Mucosa of rectum (tissue), 2 donors: ENCODE data around the gene CTTN.

Source experiments
- H3K27ac ChIP-seq, 2 donors: one replicate each; pipeline ENCODE4 v1.7.0; 2013; ENCODE audit warnings: inconsistent platforms in 2 of 2, low read depth in 2 of 2, low read length in 2 of 2
- H3K27me3 ChIP-seq, 2 donors: one replicate each; pipeline ENCODE4 v1.7.0; 2013; ENCODE audit warnings: low read length in 2 of 2; ENCODE audit not compliant: control insufficient read depth in 2 of 2, insufficient read depth in 2 of 2
- H3K36me3 ChIP-seq, 2 donors: one replicate each; pipeline ENCODE4 v1.7.0; 2013; ENCODE audit warnings: low read length in 2 of 2; ENCODE audit not compliant: control insufficient read depth in 2 of 2, insufficient read depth in 2 of 2
- H3K4me1 ChIP-seq, 2 donors: one replicate each; pipeline ENCODE4 v1.7.0; 2013; ENCODE audit warnings: low read length in 2 of 2, mild to moderate bottlenecking in 1 of 2; ENCODE audit not compliant: control insufficient read depth in 2 of 2, insufficient read depth in 2 of 2
- H3K4me3 ChIP-seq, 2 donors: one replicate each; pipeline ENCODE4 v1.7.0; 2013; ENCODE audit warnings: low read length in 2 of 2
- H3K9ac ChIP-seq, 2 donors: one replicate each; pipeline ENCODE4 v1.7.0; 2013; ENCODE audit warnings: low read length in 2 of 2, low read depth in 1 of 2, mild to moderate bottlenecking in 1 of 2
- H3K9me3 ChIP-seq, 2 donors: one replicate each; pipeline ENCODE4 v1.7.0; 2013; ENCODE audit warnings: low read length in 2 of 2; ENCODE audit not compliant: control insufficient read depth in 2 of 2
- donor health status: healthy.
- donor health status: Normal muscosa, but diverticular disease.

CTTN gene

DNA sequence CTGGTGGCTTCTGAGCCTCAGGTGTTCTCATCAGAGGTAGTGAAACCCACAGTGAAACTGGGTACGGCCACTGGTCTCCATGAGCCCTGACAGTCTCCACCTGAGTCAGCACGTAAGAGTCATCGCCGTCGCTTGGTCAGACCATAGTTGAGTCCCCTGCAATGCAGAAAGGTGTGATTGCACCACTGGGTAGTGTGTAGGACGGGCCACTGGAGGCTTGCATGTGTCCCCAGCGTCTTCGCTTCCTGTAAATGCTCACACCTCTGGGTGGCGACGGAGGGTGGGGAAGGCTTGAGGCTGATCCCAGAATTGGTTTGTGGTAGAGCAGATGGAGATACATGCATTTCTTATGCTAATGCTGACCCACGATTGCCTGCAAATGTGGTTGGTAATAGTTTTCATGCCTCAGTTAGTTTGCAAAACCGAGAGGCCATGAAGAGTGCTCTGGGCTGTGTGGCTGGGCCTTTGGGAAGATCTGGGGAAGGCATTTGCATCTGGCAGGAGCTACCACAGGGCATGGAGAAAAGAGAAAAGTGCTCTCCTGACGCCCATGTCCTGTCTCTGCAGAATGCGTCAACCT lies 26.5 kb downstream of the CTTN start:
- H3K36me3 ChIP-seq = peaks cover 61 to 67% of the 10 kb centered on the region in 2 donors
- no peaks in the 10 kb centered on the region for H3K27me3 ChIP-seq
- H3K4me3 ChIP-seq = no peak overlapping the region
- no peak overlapping the region for H3K27ac ChIP-seq
- H3K4me1 ChIP-seq = no peaks in the 10 kb centered on the region
- no peaks in the 10 kb centered on the region for H3K9me3 ChIP-seq
- no peak overlapping the region for H3K9ac ChIP-seq

DNA sequence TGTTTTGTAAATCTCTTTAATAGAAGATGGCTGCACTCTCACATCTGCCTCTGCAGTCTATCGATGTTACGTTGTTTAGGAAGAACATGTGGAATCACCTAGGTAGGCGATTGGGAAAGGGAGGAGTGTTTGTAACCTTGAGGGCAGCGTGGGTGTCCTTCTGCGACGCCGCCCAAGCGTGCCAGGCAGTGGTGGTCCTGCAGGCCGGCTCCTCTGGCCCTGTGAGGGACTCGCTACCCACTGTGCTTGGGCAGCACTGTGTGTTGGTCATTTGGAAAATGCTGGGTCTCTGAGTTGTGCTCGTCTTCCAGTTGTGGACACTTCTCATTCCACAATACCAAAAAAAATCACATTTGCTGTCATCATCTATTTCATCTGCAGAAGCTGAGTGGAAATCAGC lies 29.1 kb downstream of the CTTN start:
- H3K4me1 ChIP-seq = no peaks in the 10 kb centered on the region
- no peak overlapping the region for H3K9ac ChIP-seq
- no peak overlapping the region for H3K4me3 ChIP-seq
- no peaks in the 10 kb centered on the region for H3K27me3 ChIP-seq
- no peaks in the 10 kb centered on the region for H3K9me3 ChIP-seq
- H3K27ac ChIP-seq = no peak overlapping the region
- H3K36me3 ChIP-seq = peaks cover 67 to 68% of the 10 kb centered on the region in 2 donors

DNA sequence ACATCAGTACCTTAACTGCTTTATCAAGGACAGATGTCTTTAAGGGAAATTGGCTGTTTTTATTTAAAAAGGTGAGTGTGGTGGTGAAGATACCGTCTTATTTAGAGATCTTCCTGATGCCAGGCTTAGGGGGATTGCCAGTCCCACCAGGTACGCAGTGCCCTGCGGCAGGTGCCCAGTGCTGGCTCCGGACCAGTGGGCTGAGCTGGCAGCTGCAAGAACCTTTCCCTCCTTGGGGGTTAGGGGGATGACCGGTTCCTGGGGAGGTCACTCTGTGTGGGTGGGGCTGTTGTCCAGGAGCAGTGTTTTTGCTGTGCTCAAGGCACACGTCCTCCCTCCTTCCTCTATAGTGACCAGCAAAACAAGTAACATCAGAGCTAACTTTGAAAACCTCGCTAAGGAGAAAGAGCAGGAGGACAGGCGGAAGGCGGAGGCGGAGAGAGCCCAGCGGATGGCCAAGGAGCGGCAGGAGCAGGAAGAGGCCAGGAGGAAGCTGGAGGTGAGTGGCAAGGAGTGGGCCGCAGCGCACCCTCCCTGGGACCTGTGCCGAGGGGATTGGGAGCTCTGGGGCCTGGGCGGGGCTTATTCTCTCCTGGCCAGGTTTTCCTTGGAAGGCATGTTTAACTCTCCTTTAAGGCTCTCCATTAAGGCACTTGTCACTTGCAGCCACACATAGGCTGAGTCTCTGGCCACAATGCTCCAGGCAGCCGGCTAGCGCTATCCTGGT lies 30.5 kb downstream of the CTTN start:
- H3K27me3 ChIP-seq = no peaks in the 10 kb centered on the region
- no peaks in the 10 kb centered on the region for H3K4me1 ChIP-seq
- no peak overlapping the region for H3K9ac ChIP-seq
- H3K27ac ChIP-seq = no peak overlapping the region
- no peak overlapping the region for H3K4me3 ChIP-seq
- no peaks in the 10 kb centered on the region for H3K9me3 ChIP-seq
- peaks cover 70 to 71% of the 10 kb centered on the region in 2 donors for H3K36me3 ChIP-seq

DNA sequence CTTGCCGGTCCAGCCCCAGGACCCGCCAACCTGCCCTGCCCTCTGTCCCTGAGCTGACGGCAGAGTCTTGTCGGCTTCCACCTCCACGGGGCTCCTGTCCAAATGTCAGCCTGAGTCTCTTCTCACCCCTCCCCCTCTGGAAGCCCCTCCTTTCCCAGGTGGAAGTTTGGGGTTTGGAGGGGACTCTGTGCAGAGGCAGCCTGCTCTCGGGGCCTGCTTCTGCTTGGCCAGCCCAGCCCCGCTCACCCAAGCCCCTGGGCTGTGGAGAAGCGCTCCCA lies 31.0 kb downstream of the CTTN start:
- Histone ChIP-seq H3K4me3 (no peak overlapping the region), H3K27me3 (no peaks in the 10 kb centered on the region), H3K27ac (no peak overlapping the region), H3K36me3 (peaks cover 73 to 74% of the 10 kb centered on the region in 2 donors), H3K9me3 (no peaks in the 10 kb centered on the region), H3K4me1 (no peaks in the 10 kb centered on the region), H3K9ac (no peak overlapping the region)

DNA sequence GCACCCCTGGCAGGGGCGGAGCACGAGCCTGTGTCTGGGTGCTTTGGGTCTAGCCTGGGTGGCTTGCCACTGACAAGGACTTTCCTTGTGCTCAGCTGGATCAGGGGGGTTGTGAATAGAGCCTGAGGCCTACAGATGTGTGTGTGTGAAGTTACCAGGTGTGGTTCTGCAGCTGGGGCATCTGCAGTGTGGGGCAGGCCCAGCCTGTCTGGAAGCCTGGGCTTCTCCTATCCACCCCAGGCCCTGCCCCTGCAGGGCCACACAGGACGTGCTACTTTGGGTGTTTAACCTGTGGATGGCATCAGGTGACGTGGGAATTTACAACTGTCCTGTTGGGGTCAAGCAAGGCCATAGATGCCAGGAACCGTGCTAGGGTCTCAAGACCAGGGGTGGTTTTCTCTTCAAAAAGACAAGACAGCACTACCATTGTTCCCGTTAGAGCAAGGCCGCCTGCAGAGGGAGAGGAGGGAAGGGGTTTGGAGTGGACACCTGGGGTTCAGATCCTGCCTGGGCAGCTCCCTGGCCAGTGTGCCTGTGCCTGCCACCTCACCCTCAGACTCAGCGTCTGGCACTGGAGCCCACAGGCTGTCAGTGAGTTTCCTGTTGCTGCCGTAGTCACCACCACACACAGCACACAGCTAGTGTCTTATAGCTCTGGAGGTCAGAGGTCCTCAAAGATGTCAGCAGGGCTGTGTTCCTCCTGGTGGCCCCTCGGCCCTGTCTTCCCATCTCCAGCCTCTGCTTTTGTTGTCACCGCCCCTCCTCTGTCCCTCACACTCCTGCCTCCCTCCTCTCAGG lies 31.6 kb downstream of the CTTN start:
- Histone ChIP-seq H3K27me3 (no peaks in the 10 kb centered on the region), H3K4me3 (no peak overlapping the region), H3K27ac (no peak overlapping the region), H3K9ac (no peak overlapping the region), H3K9me3 (no peaks in the 10 kb centered on the region), H3K36me3 (peaks cover 68 to 76% of the 10 kb centered on the region in 2 donors), H3K4me1 (no peaks in the 10 kb centered on the region)

DNA sequence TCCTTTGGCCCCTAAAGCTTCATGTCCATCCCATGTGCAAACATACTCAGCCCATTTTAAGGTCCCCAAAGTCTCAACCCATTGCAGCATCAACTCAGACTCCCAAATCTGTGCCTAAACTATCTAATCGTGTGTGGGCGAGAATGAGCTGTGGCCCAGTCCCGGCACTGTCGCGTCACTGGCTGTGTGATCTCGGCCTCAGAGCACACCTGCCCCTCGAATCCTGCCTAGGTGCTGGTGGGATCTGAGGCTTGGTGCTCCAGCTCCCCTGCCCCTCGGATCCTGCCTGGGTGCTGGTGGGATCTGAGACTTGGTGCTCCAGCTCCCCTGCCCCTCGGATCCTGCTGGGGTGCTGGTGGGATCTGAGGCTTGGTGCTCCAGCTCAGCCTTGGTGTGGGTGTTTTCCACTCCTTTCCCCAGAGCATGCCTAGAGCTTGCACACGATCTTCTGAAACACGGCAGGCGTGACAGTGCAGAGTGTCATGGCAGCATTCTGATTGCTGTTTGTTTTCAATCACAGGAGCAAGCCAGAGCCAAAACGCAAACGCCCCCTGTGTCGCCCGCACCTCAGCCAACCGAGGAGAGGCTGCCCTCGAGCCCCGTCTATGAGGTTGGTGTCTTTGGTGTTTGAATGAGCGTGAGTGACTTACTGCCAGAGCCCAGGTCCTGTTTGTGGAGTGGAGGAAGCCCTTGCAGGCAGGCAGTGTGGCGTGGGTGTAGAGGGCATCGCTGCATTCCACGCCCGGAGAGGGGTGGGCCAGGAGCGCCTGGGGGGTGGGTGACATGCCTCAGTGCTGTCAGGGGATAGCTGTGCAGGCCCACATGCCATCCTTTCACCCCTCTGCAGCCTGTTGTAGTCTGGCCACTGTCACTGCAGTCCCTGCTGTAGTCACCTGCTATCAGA lies 32.6 kb downstream of the CTTN start:
- H3K27ac ChIP-seq = no peak overlapping the region
- peaks cover 67 to 74% of the 10 kb centered on the region in 2 donors for H3K36me3 ChIP-seq
- H3K4me1 ChIP-seq = no peaks in the 10 kb centered on the region

DNA sequence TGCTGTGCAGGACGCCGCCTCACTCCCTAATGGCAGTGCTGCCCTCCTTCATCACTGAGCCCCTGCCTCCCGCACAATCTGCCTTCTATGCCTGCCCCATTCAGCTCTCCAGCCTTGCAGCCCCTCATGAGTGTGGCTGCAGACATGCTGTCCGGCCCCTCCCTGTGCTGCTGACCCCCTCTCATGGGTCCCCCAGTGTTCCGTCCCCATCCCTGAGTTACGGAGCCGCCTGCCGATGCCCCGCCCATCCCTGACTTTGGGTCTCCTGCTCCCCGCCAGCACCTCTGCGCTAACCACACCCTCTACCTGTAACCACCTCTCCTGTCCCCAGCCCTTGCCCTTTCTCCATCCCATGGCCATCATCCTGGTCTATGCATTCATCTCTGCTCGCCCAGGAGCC lies 33.3 kb downstream of the CTTN start:
- no peak overlapping the region for H3K27ac ChIP-seq
- no peaks in the 10 kb centered on the region for H3K4me1 ChIP-seq
- no peak overlapping the region for H3K4me3 ChIP-seq
- peaks cover 70 to 81% of the 10 kb centered on the region in 2 donors for H3K36me3 ChIP-seq
- no peak overlapping the region for H3K9ac ChIP-seq
- H3K9me3 ChIP-seq = no peaks in the 10 kb centered on the region
- H3K27me3 ChIP-seq = no peaks in the 10 kb centered on the region

More for the DNA sequence above, 32.6 kb downstream of the CTTN start:
- H3K9me3 ChIP-seq = no peaks in the 10 kb centered on the region
- H3K4me3 ChIP-seq = no peak overlapping the region
- H3K9ac ChIP-seq = no peak overlapping the region
- H3K27me3 ChIP-seq = no peaks in the 10 kb centered on the region

DNA sequence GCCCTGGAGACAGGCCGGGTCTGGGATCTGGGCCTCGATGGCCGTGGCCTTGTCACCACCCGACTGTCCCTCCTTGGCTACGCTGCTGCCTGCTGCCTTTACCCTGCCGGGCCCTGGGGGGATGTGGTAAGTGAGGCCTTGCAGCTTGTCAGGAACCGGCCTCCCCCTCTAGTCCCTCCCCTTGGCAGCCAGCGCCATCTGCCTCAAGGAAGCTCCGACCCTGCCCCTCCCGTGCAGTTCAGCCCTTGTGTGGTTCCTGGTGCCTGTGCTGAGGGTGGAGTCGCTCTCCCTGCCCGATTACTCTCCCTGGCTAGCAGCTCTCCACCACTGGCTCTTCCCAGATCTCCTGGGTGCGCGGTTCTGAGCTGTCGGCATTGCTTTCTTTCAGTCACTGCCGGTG lies 33.7 kb downstream of the CTTN start:
- no peak overlapping the region for H3K4me3 ChIP-seq
- peaks cover 70 to 83% of the 10 kb centered on the region in 2 donors for H3K36me3 ChIP-seq

DNA sequence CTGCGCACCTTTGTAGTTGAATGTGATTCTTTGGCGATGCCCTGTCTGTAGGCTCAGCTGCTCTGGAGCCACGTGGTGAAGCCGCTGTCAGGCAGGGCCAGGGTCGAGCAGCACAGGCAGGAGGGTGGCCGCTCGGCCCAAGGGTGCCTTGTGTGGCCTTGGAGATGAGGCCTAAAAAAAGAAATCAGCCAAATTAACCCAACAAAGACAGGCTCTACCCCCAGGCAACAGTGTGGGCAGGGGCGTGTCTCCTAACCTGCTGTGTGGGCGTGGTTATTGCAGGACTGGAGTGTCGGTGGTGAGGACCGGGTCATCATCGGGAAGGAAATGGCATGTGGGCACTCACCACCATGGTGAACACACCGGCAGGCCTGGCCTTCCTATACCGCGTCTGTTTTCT lies 34.3 kb downstream of the CTTN start:
- no peak overlapping the region for H3K27ac ChIP-seq
- no peaks in the 10 kb centered on the region for H3K27me3 ChIP-seq
- H3K9me3 ChIP-seq = no peaks in the 10 kb centered on the region
- H3K4me1 ChIP-seq = no peaks in the 10 kb centered on the region
- H3K9ac ChIP-seq = no peak overlapping the region
- H3K4me3 ChIP-seq = no peak overlapping the region
- peaks cover 66 to 81% of the 10 kb centered on the region in 2 donors for H3K36me3 ChIP-seq

More for the DNA sequence above, 33.7 kb downstream of the CTTN start:
- H3K9ac ChIP-seq = no peak overlapping the region
- no peaks in the 10 kb centered on the region for H3K27me3 ChIP-seq
- H3K4me1 ChIP-seq = no peaks in the 10 kb centered on the region
- no peaks in the 10 kb centered on the region for H3K9me3 ChIP-seq
- no peak overlapping the region for H3K27ac ChIP-seq
